Activated naive CD4-positive, alpha-beta T cell treated with anti-CD3 and anti-CD28 coated beads, Interleukin-2, amount 50 U/mL, for 16 hours (primary cell): ENCODE measurements around the gene GGT6.

ENCODE experiments used
- DNase-seq: peaks from one replicate; pipeline ENCODE4 v3.0.0-alpha.2; 2020

The GGT6 gene

DNA sequence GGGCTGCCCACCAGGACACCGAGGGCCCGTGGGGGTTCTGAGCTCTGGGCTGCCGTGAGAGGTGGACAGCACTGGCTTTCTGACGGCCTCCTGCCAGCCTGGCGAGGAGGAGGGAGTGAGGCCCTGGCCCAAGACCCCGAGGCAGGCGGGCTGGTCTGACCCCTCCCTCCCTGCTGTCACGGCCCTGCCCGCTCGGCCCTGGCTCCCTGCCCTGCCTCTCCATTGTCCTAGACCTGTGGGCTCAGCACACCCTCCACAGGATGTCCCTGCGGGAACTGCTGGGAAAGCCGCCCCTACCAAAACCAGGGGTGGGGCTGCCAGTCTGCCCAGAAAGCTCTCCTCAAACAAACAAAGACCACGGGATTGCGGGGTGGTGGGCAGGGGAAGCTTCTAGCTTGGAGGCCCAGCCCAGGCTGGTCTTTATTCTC is 41.0 kb downstream of the GGT6 start:
- no peak for DNase-seq

DNA sequence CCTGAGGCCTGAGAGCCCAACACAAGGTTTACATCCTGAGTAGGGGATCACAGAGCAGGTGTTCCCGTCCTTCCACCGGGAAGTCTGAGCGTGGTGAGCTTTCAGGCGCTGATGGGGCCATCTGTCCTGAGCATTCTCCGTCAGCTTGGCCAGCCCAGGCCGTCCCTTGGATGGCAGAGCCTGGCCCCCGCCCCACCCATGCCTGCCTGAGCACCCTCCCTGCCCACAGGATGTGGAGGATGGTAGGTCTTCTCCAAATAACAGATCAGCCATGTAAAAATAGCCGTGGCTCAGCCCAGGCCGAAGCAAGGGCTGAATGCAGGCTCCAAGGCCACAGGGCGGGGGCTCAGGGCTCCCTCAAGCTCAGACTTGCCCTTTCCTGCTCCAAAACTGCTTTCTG is 41.5 kb downstream of the GGT6 start:
- no peak for DNase-seq

DNA sequence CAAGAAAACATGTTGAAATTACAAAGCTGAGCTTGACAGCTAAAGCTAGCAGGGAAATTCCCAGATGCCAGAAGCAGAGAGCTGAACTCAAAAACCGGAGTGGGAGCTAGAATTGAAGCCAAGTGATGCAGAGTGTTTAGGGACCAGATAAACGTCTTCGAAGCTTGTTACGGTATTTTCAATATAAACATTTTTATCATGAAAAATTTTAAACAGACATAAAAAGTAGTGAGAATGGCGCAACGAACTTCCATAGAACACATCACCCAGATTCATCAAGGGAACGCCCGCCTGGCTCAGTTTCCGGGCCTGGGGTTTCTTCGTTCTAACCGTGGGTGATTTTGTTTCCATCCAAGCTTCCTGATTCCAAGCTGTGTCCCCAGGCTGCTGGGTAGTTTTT is 43.6 kb downstream of the GGT6 start:
- no peak for DNase-seq

DNA sequence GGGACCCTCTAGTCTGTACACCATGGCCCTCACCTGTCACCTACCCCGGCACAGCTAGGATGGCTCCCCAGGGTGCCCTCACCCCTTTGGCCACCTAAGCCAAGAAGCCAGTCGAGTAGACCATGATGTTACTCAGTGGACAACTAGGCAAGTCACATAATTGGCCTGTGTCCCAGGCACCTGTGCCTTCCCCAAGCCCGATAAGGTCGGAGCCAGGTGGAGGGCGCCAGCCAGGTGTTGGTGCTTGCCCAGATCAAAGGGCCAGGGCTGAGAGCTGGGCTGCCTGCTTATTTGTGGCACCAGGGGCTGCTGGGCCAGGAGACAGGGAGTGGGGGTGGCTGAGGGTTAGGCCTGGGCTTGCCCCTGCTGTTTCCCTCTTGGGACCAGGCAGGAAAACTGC is 44.9 kb downstream of the GGT6 start:
- DNase-seq = no peak

DNA sequence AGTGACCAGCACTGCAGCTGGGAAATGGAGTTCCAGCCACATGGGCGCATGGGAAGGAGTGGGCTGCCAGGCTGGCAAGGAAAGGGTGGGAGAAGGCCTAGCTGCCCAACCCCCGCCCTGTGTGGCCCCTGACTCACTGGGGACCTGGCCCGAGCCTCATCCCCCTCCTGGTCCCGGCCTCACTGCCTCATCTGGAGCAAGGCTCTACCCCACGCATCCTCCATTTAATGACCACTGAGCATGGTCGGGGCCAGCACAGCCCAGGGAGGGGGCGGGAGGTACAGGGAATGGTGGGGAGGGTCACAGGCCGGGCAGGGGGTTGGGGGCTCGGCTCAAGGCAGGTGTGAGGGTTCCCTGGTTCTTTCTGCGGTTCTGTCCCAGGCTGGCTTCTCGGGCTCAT is 45.6 kb downstream of the GGT6 start:
- no peak for DNase-seq

DNA sequence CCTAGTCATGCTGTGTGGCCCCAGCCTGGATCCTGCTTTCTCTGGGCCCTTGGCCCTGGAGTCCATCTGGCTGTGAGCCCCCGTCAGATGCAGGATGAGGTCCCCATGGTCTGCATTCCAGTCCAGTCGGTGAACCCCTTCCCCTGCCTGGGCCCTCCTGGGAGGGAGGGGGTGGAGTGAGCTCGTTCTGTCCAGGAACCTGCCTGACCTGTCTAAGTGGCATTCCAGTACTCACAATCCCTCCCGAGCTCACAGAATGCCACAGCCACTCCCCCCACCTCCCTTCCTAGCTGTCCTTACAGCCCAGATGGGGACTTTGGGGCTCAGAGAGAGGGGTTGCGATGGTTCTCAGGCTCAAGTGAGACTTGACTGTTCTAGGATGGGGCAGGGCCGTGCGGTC is 46.2 kb downstream of the GGT6 start:
- no peak for DNase-seq

DNA sequence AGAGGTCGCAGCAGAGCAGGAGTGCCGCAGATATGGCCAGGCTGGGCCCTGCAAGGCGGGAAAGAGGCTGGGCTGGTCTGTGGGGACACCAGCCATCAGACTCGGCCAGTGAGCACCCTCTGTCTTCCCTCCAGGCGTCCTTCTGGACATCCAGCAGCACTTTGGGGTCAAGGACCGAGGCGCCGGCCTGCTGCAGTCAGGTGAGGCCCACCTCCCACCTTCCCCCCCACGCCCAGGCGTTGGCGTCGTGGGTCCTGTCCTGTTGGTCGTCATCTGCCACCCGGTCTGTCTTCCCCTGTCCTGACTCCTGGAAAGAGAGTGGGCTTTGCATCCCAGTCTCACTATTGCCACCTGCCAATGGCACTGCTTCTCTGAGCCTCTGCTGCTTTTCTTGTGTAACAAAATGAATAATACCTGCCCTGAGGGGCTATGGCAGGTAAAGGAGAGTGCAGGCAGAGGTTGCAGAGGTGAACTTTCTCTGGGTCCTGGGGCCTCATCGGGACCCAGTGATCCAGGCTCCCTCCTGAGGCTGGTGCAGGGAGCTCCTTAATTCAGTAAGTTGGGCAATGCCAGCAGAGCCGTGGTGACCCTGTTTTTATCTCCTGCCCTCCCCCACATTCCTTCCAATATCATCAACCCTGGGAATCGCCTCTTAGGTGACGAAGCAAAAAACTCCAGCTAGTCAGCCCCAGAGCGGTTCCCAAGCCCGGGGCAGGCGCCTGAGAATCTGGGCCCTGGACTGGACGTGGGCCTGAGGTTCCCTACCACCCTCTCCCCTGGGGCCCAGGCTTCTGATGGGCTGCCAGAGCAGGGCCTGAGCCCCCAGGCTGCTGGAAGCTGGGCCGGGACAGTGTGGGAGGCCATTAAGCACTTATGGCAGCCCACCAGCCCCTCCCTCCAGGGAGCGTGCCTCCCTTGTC is 47.0 kb downstream of the GGT6 start:
- no peak for DNase-seq

DNA sequence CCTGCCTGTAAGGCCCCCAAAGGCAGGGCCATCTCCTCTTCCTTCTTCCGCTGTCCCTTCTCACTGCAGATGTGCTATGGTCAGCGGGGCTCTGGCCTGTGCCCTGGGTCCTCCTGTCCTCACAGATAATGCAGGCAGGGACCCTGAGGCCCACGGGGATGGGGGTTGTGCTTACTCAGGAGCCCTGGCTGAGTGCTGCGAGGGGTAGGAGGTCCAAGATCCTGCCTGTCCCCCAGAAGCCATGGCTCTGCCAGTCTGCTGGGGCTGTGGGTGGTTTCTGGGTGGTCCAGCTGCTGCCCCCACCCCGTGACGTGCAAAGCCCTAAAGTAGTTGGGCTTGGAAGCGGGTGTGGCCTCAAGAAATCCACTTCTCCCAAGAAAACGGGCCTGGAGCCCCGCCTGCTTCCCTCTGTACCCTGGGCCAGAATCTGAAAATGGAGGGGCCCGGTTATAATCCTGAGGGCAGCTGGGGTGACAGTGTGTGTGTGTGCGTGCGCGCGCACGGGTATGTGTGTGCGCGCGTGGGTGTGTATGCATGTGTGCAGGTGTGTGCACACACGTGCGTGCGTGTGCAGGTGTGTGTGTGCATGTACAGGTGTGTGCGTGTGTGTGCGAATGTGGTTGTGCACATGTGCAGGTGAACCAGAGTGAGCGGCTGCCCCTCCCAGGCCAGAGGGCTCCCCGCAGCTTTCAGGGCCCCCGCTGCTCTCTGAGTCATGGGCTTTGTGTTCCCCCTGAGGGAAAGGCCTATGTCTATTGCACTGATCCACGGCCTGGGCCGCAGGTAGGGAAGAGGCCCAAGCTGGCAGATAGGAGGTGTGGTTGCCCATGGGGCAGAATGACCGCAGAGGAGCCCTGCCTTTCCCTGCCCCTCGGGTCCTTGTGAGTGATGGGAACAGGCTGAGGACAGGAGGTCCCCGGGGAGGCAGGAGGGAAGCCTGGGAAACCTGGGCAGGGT is 47.9 kb downstream of the GGT6 start:
- no peak for DNase-seq

DNA sequence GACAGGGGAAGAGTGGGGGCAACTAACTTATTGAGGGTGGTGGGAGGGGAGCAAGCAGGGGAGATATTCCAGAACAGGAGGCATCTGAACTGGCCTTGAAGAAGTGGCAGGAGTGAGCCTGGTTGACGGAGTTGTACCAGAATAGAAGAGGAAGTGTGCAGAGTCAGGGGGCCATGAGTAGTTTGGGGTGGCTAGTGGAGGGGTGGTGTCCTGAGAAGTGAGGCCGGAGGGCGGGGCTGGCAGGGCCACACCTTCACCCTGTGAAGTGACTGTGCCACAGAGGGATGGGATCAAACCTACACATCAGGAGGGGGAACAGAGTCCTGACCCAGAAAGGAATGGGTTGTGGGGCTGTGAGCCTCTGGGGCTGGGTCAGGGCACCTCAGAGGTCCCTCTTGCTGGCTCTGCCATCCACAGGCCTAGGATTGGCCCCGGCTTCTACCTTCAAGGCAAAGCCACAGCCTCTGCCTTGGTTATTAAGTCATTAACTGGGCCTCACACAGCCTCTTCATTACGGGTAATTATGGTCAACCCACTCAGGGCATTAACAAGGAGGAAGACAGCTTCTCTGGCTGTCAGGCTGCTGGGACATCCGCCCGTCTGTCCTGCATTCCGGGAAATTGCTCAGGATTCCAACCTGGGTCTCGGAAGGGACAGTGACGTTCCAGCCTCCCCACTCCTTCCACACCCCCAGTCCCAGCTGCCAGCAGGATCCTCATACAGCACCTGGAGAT is 49.0 kb downstream of the GGT6 start:
- DNase-seq = no peak

DNA sequence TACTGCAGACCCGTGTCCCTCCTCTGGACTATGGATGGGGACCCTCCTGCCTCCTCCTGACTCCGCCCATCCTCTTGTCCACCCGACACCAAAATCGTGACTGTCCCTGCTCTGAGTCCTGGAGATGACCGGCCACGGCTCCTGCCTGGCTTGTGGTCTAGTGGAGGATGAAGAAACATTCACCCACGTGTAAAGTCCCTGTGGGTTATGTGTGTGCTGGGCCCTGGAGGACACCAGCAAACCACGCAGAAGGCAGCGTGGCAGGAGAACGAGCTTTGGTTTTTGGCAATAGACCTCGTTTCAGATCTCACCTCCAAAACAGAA is 49.8 kb downstream of the GGT6 start:
- no peak for DNase-seq

DNA sequence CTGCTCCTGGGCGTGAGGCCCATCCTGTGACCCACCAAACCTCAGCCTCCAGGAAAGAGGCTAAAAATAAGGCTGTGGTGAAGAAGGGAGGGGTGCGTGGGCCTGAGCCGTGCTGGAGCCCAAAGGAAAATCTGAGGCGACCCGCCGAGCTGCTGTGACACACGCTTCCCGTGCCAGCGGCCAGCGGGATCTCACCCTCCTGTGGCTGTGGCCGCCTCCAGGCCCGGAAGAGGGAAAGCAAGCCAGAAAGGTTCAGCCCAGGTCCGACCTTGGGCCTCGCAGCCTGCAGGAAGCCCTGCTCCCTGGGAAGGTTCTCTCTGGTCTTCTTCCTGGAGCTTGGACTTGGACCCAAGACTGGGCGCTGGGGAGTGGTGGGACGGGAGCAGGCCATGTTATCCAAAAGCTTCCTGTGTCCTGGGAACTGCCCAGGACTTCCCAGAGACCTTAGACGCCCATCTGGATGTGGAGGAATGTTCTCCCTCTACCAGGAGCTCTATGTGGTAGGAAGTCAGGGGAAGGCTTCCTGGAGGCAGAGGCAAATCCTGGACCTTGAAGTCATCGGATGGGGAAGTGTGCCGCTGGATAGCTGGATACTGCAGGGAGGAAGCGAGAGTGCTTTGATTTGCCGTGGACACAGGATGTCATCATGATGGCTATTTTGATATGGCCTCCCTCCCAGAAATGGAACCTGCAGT is 50.3 kb downstream of the GGT6 start:
- DNase-seq = no peak

DNA sequence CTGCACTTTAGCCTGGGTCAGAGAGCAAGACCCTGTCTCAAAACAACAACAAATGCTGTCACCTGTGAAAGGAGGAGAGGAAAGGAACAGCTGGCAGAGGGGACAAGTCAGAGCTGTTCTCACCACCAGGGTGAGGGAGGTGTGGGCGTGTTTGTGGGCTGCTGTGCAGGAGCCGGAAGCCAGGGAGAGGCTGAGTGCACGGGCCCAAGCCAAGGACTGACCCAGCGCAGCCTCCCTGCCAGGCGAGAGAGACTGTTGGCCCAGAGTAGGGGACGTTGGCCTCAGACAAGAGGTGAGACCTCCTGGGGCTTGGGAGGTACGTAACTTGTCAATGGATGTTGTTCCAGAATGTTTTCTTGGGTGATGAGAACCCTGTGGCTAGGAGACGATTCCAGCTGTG is 51.0 kb downstream of the GGT6 start:
- no peak for DNase-seq

DNA sequence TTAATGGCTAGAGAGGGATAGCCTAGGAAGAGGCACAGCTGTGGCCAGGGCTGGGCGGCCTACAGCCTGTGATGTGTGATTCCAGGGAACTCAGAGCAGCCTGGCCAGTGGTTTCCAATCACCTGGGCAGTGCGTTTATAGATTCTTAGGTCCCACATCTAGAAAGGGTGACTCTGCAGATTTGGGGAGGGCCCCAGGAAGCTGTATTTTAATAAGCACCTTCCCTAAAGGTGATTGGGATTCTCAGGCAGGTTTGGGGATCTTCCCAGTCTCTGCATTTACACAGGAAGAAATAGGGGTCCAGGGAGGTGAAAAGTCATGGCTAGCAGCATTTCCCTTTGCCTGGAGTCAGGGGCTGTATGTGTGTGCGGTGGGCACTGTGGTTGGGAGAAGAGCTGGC is 52.2 kb downstream of the GGT6 start:
- no peak for DNase-seq

DNA sequence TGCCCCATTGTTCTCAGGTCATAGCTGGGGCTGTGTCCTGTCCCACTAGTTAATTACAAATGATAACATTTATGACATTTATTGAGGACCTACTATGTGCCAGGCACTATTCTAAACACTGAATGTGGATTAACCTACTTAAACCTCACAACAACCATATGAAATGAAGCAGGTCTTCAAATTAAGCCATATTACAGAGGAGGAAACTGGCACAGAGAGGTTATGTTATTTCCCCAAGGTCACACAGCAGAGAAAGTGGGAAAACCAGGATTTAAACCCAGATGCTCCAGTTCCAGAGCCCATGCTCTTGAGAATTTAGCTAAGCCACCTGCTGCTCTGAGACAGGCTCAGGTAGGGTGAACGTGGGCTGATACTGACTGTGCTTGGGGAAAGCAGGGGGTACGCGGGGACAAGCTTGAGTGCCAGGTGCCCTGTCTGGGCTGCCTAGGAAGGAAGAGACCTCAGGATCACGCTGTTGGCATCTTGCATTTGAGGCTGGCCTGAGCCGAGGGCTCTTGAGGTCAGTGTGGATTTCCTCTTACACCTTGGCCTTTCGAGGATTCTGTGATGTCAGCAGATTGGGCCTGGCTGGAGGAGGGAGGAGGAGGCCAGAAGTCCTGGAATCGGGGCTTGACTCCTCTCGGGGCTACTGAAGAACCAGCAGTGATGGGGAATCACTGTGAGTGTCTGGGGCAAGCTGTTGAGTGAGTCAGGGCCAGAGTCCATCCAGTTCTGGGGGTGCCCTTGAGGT is 52.8 kb downstream of the GGT6 start:
- no peak for DNase-seq
